ENCODE measurements around the gene REEP6. TPM values are rescaled to one million over a fixed set of nuclear protein-coding genes. Genes with fewer than 3 reads are reported as not detected.
"Not testable (repeated sequence)": the region's sequence is repeated elsewhere in the genome, so short reads cannot be mapped to it uniquely, and the experiment has no call there.

Gene REEP6
- total RNA-seq, 2 donors from 2014 or later = 5.0 to 6.4 TPM

GRCh38 chr19:1496714-1497577, 6.0 kb downstream of the REEP6 start:
- intact Hi-C loops (cut with DNase I) = no loop called here
- no peak overlapping the region for H3K27ac ChIP-seq
- no peak for TF ChIP-seq CTCF (IDR thresholded peaks at IDR 0.05)
- no peaks in the 10 kb centered on the region for H3K9me3 ChIP-seq
- DNase-seq = no peak
- H3K36me3 ChIP-seq = no peaks in the 10 kb centered on the region
- no peak overlapping the region for H3K4me3 ChIP-seq
- no peaks in the 10 kb centered on the region for H3K4me1 ChIP-seq
- H3K27me3 ChIP-seq = no peaks in the 10 kb centered on the region
- H3K9ac ChIP-seq (ENCODE audit: low read depth in 2 of 2, low read length in 2 of 2) = no peak overlapping the region

GRCh38 chr19:1497578-1498235, 6.7 kb downstream of the REEP6 start:
- Histone ChIP-seq H3K27me3 (peaks cover 3% of the 10 kb centered on the region), H3K36me3 (no peaks in the 10 kb centered on the region), H3K4me3 (no peak overlapping the region), H3K27ac (no peak overlapping the region), H3K9me3 (no peaks in the 10 kb centered on the region), H3K4me1 (no peaks in the 10 kb centered on the region), H3K9ac (ENCODE audit: low read depth in 2 of 2, low read length in 2 of 2) (no peak overlapping the region)
- TF ChIP-seq CTCF (IDR thresholded peaks at IDR 0.05) = no peak
- intact Hi-C loops (cut with DNase I) = no loop called here
- no peak for DNase-seq

- H3K27ac ChIP-seq; H3K9ac ChIP-seq (ENCODE audit: low read depth in 2 of 2, low read length in 2 of 2); H3K9me3 ChIP-seq; DNase-seq; intact Hi-C loops (cut with DNase I); H3K4me1 ChIP-seq; H3K36me3 ChIP-seq; H3K4me3 ChIP-seq: not testable (repeated sequence)
- peaks cover 18% of the 10 kb centered on the region for H3K27me3 ChIP-seq
Observed at GRCh38 chr19:1499231-1499630, 8.2 kb downstream of the REEP6 start.

GRCh38 chr19:1501200-1501595, 10.2 kb downstream of the REEP6 start:
- no peak for TF ChIP-seq CTCF (IDR thresholded peaks at IDR 0.05)
- Histone ChIP-seq H3K9me3 (no peaks in the 10 kb centered on the region), H3K36me3 (no peaks in the 10 kb centered on the region), H3K27me3 (peaks cover 19% of the 10 kb centered on the region), H3K9ac (ENCODE audit: low read depth in 2 of 2, low read length in 2 of 2) (no peak overlapping the region), H3K4me3 (no peak overlapping the region), H3K27ac (no peak overlapping the region), H3K4me1 (peaks cover 7% of the 10 kb centered on the region)
- intact Hi-C loops (cut with DNase I) = no loop called here
- DNase-seq = no peak

- TF ChIP-seq CTCF (IDR thresholded peaks at IDR 0.05) = no peak
Observed at GRCh38 chr19:1502433-1503088, 11.6 kb downstream of the REEP6 start.

More at GRCh38 chr19:1502433-1503088, 11.6 kb downstream of the REEP6 start:
- Histone ChIP-seq H3K4me3 (peak overlapping the region; percentile 5), H3K9ac (ENCODE audit: low read depth in 2 of 2, low read length in 2 of 2) (peak overlapping the region in 1 of 2 donors; percentile 12), H3K27ac (no peak overlapping the region), H3K4me1 (peaks cover 7% of the 10 kb centered on the region), H3K36me3 (no peaks in the 10 kb centered on the region), H3K27me3 (peaks cover 19% of the 10 kb centered on the region), H3K9me3 (no peaks in the 10 kb centered on the region)
- intact Hi-C loops (cut with DNase I) = no loop called here
- no peak for DNase-seq

Measured in colonic mucosa (tissue), 4 donors.